GM21360 (cell line): Measurements from ENCODE around the gene INTS6.

Experiments used
- ATAC-seq: cut with Tn5 transposase; IDR thresholded peaks from one replicate; pipeline ENCODE4 v1.9.1; 2021; ENCODE audit warnings: mild to moderate bottlenecking, moderate library complexity; ENCODE audit not compliant: unreplicated experiment

INTS6 gene

DNA sequence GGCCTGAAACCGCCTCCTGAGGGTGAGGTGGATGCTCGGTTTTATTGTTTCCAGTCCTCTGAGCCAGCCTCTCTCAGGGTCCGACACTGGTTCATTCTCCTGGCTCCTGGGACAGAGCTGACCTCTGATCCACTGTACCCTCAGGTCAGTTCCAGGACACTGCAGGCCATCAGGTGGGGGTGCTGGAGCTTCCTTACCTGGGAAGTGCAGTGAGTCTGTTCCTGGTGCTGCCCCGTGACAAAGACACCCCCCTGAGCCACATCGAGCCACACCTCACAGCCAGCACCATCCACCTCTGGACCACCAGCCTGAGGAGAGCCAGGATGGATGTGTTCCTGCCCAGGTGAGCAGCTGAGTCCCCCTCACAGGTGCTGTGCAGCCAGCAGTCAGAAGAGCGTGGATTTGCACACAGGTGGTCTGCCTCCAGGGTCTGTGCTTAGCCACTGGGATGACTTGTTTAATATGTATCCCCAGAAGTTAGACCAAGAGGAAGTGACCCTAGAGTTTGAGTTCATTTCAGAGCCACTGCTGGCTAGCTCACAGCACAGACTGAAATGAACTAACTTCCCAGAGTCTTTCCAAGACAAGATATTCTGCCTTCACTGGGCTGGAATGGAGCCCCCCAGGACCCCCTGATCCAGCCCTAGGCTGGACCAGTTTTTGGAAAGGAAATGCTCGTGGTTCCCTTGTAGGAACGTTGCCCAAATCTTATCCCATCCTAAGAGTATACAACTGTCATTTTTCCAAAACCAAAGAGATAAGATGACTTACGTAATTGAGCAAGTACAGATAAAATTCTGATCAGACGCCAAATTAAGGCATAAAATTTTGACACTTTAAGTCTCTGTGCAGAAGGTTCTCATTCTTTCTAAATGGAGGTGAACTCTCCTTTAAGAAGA is 104.5 kb downstream of the INTS6 start:
- ATAC-seq: no peak

DNA sequence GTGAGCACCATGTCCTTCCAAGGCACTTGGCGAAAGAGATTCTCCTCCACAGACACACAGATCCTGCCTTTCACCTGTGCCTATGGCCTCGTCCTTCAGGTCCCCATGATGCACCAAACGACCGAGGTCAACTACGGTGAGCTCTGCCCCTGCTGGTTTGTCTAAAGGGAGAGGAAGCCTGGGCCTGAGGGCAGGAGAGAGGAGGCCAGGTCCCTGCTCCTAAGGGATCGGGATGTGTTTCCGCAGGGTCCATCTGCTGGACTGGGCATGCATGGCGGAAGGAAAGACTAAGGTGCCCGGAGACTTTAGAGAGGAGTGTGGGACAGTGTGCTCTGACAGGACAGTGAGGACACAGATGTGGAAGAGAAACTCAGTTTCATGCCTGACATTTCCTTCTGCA is 105.7 kb downstream of the INTS6 start:
- no peak for ATAC-seq

- no peak for ATAC-seq
These were observed 106.4 kb downstream of the INTS6 start for GRCh38 chr13:51346397-51346796.

- ATAC-seq: no peak
These were observed 109.4 kb downstream of the INTS6 start for GRCh38 chr13:51343475-51343874.

DNA sequence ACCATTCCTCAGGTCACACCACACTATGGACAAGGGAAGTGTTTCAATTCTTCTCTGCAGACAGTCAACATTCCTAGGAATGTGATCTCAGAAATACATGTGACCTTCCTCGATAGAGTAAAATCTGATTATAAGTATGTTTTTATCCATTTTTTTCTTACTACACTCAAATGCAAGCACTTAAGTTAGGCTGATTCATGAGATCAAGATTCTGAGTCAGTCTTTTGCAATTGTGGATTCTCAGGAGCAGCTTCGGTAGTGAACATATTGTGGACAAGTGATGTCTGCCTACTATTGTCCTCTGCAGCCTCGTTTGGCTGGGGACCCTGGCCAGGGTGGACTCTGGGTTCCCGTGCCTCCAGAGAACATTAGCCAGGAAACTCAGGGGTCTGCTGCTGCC is 110.1 kb downstream of the INTS6 start:
- no peak for ATAC-seq

DNA sequence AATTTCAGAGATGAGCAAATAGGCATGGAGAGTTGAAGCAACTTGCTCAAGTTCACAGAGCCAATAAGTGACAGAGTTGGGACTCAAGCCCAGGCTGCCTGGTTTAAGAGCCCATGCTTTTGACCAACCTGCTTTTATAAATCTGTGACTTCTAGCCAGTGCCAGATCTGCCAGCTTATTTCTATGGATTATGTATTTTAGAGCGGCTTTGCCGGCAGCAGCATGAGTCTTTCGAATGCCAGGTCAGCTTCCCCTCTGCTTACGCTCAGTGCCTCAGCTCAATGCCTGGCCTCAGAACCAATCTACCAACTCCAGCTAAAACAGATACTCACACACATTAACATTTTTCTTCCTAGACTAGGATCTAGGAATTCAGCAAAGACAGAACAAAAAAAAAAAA is 111.0 kb downstream of the INTS6 start:
- ATAC-seq: no peak

DNA sequence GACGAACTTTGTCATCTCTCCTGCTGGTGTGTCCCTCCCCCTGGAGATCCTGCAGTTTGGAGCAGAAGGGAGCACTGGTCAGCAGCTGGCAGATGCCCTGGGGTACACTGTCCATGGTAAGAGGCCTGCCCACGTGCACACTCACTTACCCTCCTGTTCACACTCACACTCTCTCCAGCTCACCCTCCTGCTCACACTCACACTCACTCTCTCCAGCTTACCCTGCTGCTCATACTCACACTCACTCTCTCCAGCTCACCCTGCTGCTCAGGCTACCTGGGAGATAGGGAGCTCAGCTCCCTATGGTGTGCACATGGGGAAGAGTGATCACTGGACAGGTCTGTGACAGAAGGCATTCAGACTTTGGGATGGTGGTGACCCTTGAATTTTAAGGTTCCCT is 111.6 kb downstream of the INTS6 start:
- no peak for ATAC-seq

DNA sequence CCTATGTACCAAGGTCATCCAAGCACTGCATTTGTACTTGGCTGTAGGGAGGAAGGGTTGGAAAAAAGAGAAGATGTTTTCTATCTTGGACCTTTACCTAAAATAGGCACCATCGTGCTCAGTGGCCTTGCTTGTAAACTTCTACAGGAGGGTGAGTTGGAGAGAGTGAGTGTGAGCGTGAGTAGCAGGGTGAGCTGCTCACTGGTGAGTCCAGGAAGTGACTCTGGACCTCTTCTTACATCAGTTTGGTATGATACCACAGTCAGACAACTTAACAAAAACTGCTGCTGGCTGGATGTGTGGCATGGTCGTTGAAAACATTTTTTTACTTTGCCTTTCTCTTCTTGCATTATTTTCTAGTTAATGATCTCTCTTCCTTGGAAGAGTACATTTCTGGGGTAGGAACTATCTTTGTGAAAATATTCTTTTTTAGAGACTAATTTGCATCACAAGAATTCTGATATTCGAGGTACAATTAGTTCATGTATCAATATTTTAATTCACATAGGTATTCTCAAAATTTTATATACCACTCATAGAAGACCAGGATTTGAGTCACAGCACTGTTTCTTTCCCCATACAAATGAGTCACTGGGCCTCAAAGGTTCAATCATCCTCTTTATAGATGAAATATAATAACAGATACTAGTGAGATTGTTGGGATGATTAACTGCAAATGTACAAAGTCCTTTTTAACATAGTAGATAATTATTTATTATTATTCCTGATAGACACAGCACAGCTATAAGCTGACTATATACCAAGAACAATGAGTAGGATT is 112.7 kb downstream of the INTS6 start:
- ATAC-seq: no peak

GRCh38 chr13:51339354-51339753 is 113.5 kb downstream of the INTS6 start, which contains the start of gene SERPINE3:
Gene SERPINE3, plus strand, starts transcription at chr13:51339691. Its CDS starts 1,401 bp downstream, at chr13:51341092.
- no peak for ATAC-seq

DNA sequence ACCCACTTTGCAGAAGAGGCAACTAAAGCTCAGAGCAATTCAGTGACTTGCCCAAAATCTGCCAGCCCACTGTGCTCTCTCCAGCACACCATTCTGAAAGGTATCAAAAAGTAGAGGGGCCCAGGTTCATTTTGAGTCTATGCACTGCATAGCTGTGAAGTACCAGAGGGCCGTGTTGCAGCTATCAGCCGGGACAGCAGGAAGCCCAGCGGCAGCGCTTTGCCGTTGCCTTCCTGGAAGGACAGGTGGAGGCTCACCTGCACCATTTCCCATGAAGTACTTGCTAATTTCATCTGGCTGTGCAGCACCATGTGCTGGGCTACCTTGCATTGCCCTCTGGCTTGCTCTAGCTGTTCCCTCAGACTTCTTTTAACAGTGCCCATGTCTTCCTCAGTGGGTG is 116.1 kb downstream of the INTS6 start:
- ATAC-seq: no peak

- no peak for ATAC-seq
These were observed 119.0 kb downstream of the INTS6 start for GRCh38 chr13:51333826-51334225.

DNA sequence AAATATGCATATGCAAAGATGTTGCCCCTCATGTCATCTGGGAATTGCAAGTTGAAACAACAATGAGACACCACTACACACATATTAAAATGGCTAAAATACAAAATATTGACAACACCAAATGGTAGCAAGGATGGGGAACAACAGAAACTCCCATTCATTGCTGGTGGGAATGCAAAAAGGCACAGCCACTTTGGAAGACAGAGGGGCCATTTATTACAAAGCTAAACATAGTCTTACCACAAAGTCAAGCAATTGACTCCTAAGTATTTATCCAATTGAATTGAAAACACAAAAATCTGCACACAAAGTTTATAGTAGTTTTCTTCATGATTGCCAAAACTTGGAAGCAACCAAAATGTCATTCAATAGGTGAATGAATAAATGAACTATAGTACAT is 119.4 kb downstream of the INTS6 start:
- no peak for ATAC-seq

DNA sequence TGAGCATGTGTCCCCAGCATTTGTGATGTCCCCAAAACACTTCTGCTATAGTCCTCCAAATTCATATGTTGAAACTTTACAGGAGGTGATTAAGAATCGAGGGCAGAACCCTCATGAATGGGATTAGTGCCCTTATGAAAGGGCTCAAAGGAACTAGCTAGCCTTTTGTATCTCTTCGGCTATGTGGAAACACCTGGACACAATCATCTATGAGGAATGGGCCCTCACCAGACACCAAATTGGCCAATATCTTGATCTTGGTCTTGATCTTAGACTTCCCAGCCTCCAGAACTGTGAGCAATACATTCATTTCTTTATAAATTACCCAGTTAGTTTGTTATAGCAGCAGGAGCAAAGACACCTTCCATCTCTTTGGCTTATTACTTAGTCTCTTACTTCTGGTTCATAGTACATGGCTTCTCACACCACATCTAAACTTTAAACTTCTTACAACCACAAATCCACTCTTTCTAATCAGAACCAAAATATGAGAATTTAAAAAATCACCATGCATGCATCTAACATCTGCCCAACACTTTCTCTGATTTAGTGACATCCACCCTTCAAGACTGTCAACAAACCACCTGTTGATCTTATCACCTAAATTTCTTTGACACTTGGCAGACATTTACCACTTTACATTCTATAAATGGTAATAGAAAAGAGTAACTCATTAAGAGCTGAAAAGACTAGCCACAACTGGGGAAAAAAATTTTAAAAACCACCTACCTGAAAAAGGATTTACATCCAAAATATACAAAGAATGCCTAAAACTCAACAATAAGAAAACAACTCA is 120.1 kb downstream of the INTS6 start:
- no peak for ATAC-seq

DNA sequence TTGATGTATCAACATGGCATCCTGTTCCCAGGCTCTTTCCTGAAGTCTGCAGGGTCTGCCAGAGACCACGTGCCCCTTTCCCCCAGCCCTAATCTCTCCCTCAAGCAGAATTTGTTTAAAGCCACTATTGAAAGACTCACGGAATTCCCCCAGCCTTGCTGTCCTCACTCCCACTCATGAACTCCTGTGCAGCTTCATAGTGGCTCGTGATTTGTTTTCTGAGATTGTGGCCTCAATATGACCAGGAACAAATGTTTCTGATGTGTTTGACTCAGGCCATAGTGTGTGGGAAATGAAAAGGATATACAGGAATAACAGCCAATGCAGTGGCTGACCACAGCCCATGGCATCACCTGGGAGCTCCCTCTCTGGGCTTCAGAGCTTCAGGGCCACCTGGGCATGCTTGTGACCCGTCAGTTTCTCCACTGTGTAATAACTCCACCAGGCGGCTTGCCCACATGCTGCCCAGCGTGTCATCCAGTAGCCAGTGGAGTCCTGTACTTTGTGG is 121.4 kb downstream of the INTS6 start:
- peak; percentile 46 for ATAC-seq

GRCh38 chr13:51330791-51331190 is 122.0 kb downstream of the INTS6 start:
- peak; percentile 64 for ATAC-seq

- ATAC-seq: no peak
These were observed 123.2 kb downstream of the INTS6 start for GRCh38 chr13:51329606-51330005.

- no peak for ATAC-seq
These were observed 124.3 kb downstream of the INTS6 start for GRCh38 chr13:51328488-51328887.

DNA sequence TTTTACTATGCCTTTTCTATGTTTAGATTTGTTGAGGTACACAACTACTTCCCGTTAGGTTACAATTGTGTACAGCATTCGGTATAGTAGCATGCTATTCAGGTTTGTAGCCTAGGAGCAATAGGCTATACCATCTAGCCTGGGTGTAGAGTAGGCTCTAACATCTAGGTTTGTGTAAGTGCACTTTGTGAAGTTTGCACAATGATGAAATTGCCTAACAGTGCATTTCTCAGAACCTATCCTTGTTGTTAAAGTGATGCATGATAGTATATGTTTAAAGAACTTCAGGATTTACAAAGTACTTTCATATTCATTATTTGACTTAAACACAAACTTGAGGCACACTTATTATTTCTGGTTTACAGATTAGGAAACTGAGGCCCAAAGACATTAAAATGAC is 124.9 kb downstream of the INTS6 start:
- ATAC-seq: no peak

GRCh38 chr13:51326777-51327176 is 126.1 kb downstream of the INTS6 start:
- no peak for ATAC-seq

- ATAC-seq: no peak
These were observed 127.0 kb downstream of the INTS6 start for GRCh38 chr13:51325837-51326236.
